Neutrophil (primary cell): ENCODE results near the gene DIP2A.
"Not testable (repeated sequence)": the region's sequence is repeated elsewhere in the genome, so short reads cannot be mapped to it uniquely, and the experiment has no call there.

Experiments
- H3K27ac ChIP-seq: fragments of 200-600 bp; sonication (generic); 2 replicates; pipeline ENCODE4 v1.5.1; 2016; ENCODE audit warnings: mild to moderate bottlenecking, moderate library complexity
- H3K27me3 ChIP-seq: fragments of 200-600 bp; sonication (generic); 2 replicates; pipeline ENCODE4 v1.6.0; 2016; ENCODE audit warnings: mild to moderate bottlenecking
- H3K36me3 ChIP-seq: fragments of 200-600 bp; sonication (generic); 2 replicates; pipeline ENCODE4 v1.5.1; 2017
- H3K4me1 ChIP-seq, 2 experiments: fragments of 200-600 bp in 1 of 2; sonication (generic) in 1 of 2; 1 replicate in 1 of 2; 2 replicates in 1 of 2; pipeline versions ENCODE4 v1.5.1 to v1.6.1; 2013 to 2016; ENCODE audit warnings: low read depth in 1 of 2, low read length in 1 of 2, mild to moderate bottlenecking in 1 of 2, moderate library complexity in 1 of 2; ENCODE audit not compliant: control insufficient read depth in 1 of 2, insufficient read depth in 1 of 2
- H3K4me3 ChIP-seq, 2 experiments: fragments of 200-600 bp in 1 of 2; sonication (generic) in 1 of 2; 1 replicate in 1 of 2; 2 replicates in 1 of 2; pipeline ENCODE4 v1.5.1; 2013 to 2016; ENCODE audit warnings: low read depth in 1 of 2, low read length in 1 of 2, mild to moderate bottlenecking in 1 of 2, moderate library complexity in 1 of 2
- H3K9me3 ChIP-seq: fragments of 200-600 bp; sonication (generic); 2 replicates; pipeline ENCODE4 v1.5.1; 2016
- TF ChIP-seq, protein P1 (sequence below): fragments of 200-600 bp; sonication (generic); IDR thresholded peaks from 2 replicates; pipeline ENCODE4 v1.5.1; 2016; ENCODE audit warnings: antibody characterized with exemption

The DIP2A gene

DNA sequence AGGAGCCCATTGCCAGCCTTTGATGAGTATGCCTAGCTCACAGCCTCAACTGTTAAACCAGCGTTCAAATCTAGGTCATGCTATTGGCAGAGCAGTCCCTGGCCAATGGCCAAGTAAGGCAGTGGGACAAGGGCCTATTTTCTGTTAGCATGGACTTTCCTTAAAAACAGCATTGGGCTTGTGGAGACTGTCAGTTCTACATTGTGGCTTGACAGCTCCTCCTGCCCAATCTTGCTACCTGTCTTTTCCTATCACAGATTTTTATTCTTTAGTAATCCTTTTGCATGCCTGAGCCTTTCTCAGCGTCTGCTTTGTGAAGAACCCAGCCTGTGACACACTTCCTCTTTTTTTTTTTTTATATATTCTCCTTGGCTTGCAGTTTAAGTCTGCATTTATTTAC is 56.4 kb downstream of the DIP2A start:
- peak overlapping the region; percentile 66 for H3K27ac ChIP-seq
- no peaks in the 10 kb centered on the region for H3K27me3 ChIP-seq
- TF ChIP-seq, protein P1, sequence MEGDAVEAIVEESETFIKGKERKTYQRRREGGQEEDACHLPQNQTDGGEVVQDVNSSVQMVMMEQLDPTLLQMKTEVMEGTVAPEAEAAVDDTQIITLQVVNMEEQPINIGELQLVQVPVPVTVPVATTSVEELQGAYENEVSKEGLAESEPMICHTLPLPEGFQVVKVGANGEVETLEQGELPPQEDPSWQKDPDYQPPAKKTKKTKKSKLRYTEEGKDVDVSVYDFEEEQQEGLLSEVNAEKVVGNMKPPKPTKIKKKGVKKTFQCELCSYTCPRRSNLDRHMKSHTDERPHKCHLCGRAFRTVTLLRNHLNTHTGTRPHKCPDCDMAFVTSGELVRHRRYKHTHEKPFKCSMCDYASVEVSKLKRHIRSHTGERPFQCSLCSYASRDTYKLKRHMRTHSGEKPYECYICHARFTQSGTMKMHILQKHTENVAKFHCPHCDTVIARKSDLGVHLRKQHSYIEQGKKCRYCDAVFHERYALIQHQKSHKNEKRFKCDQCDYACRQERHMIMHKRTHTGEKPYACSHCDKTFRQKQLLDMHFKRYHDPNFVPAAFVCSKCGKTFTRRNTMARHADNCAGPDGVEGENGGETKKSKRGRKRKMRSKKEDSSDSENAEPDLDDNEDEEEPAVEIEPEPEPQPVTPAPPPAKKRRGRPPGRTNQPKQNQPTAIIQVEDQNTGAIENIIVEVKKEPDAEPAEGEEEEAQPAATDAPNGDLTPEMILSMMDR: no peak
- H3K9me3 ChIP-seq: no peaks in the 10 kb centered on the region
- peaks cover 6 to 13% of the 10 kb centered on the region in 2 experiments for H3K4me1 ChIP-seq
- H3K4me3 ChIP-seq: no peak overlapping the region
- peaks cover 44% of the 10 kb centered on the region for H3K36me3 ChIP-seq

DNA sequence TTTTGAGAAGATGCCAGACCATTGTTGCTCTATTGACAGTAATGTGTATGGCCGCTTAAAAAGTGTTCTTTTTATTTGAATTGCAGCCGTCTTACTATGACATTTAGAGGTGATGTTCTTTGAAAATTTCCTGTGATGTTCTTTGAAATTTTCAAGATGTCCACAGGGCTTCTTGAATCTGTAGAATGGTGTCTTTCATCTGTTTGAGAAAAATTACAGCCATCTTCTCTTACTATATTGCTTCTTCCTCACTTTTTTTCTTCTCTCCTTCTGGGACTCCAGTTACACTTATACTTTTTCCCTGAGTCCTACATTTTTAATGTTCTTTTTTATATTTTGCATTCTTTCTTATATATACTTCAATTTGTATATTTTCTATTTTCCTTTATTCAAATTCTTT is 57.4 kb downstream of the DIP2A start:
- no peak overlapping the region for H3K4me3 ChIP-seq
- peaks cover 34% of the 10 kb centered on the region for H3K36me3 ChIP-seq
- H3K27me3 ChIP-seq: no peaks in the 10 kb centered on the region
- TF ChIP-seq, protein P1: no peak
- H3K4me1 ChIP-seq: peaks cover 6 to 13% of the 10 kb centered on the region in 2 experiments
- H3K27ac ChIP-seq: peak overlapping the region; percentile 66
- H3K9me3 ChIP-seq: no peaks in the 10 kb centered on the region

DNA sequence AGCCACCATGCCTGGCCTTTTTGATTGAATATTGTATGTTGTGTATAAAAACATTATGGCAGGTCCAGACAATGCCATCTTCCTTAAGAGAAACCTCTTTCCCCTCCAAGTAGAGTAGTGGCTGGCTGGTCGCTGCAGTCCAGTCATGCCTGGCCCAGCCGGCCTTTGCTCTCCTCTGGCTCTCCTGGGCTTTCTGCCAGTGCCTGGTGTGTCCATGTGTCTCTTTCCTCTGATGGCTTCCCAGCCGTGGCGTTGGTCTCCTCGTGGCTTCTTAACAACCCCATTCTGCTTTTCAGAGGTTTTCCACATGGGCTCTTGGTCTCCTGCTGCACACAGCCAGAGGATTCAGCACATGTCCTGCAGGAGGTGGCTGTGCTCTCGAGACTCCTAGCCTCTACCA is 58.7 kb downstream of the DIP2A start:
- peaks cover 6 to 13% of the 10 kb centered on the region in 2 experiments for H3K4me1 ChIP-seq
- peaks cover 32% of the 10 kb centered on the region for H3K36me3 ChIP-seq
- H3K9me3 ChIP-seq: no peaks in the 10 kb centered on the region
- H3K27ac ChIP-seq: no peak overlapping the region
- no peaks in the 10 kb centered on the region for H3K27me3 ChIP-seq
- TF ChIP-seq, protein P1: no peak
- H3K4me3 ChIP-seq: no peak overlapping the region

DNA sequence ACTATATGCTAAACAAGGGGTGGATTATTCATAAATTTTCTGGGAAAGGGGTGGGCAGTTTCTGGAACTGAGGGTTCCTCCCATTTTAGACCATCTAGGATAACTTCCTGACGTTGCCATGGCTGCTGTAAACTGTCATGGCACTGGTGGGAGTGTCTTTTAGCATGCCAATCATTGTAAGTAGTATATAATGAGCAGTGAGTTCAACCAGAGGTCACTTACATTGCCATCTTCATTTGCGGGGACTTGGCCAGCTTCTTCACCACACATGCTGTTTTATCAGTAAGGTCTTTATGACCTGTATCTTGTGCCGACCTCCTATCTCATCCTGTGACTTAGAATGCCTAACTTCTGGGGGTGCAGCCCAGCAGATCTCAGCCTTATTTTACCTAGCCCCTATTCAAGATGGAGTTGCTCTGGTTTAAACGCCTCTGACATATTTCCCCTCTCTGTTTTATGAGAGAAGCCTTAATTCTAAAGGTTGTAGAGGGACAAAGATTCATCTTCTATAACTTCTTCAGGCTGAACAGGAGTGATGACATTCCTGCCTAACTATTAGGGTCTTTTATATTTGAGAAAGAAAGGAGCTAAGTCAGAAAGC is 60.4 kb downstream of the DIP2A start:
- no peaks in the 10 kb centered on the region for H3K9me3 ChIP-seq
- TF ChIP-seq, protein P1: no peak
- no peak overlapping the region for H3K27ac ChIP-seq
- H3K4me1 ChIP-seq: peaks cover 6 to 13% of the 10 kb centered on the region in 2 experiments
- H3K36me3 ChIP-seq: peaks cover 32% of the 10 kb centered on the region
- no peak overlapping the region for H3K4me3 ChIP-seq
- H3K27me3 ChIP-seq: no peaks in the 10 kb centered on the region

DNA sequence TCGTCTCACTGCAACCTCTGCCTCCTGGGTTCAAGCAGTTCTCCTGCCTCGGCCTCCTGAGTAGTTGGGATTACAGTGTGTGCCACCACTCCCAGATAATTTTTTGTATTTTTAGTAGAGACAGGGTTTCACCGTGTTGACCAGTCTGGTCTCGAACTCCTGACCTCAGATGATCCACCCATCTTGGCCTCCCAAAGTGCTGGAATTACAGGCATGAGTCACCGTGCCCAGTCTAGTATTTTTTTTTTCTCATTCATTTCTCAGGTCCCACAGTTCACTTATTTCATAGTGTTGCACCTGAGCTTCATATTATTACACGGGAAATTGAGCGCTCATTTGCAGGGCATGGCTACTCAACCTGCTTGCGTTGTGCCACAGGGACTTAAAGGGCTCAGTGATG is 68.7 kb downstream of the DIP2A start:
- not testable (repeated sequence) for H3K27me3 ChIP-seq, H3K4me3 ChIP-seq, H3K9me3 ChIP-seq
- Histone ChIP-seq H3K27ac (peak overlapping the region; percentile 85), H3K4me1 (peaks cover 21 to 24% of the 10 kb centered on the region in 2 experiments), H3K36me3 (peaks cover 42% of the 10 kb centered on the region)

DNA sequence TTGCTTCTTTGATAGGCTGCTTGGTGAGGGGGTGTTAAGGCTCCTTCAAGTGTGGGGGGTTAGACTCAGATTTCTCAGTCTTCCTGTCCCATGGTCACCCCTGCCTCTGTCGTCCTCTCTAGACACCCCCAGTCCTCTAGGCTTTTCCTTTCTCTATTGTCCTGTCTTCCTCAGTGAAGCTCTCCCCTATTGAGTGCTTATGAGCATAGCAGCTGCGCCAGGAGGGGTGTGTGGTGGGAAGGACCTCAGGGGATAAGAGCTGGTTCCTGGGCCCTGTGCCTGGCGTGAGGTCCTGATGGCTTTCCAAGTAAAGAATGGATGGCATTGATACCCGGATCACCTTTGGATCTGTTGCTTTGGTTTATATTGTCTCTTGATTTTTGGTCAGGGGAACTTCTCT is 69.1 kb downstream of the DIP2A start:
- peak overlapping the region; percentile 85 for H3K27ac ChIP-seq
- H3K4me3 ChIP-seq: no peak overlapping the region
- H3K27me3 ChIP-seq: no peaks in the 10 kb centered on the region
- H3K9me3 ChIP-seq: no peaks in the 10 kb centered on the region
- TF ChIP-seq, protein P1: no peak
- peaks cover 21 to 24% of the 10 kb centered on the region in 2 experiments for H3K4me1 ChIP-seq
- peaks cover 46% of the 10 kb centered on the region for H3K36me3 ChIP-seq
